ENCODE data around the gene SLAIN2.
A peak's percentile ranks its signal among the peaks of the same experiment; 100 is the strongest.
"Not testable (repeated sequence)": the region's sequence is repeated elsewhere in the genome, so short reads cannot be mapped to it uniquely, and the experiment has no call there.

Gene SLAIN2

DNA sequence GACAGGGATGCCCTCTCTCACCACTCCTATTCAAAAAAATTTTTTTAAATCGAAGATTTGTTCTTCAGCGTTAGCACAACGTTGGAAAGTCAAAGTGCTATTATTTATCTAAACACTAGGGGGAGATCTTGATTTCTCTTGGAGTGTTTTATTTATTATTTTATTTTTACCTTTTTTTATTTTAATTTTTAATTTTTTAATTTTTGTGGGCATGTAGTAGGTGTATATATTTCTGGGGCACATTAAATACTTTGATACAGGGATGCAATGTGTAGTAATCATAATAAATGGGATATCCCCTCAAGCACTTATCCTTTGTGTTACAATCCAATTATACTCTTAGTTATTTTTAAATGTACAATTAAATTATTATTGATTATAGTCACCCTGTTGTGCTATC lies 104.4 kb downstream of the SLAIN2 start:
- peak; percentile 13 for DNase-seq

DNA sequence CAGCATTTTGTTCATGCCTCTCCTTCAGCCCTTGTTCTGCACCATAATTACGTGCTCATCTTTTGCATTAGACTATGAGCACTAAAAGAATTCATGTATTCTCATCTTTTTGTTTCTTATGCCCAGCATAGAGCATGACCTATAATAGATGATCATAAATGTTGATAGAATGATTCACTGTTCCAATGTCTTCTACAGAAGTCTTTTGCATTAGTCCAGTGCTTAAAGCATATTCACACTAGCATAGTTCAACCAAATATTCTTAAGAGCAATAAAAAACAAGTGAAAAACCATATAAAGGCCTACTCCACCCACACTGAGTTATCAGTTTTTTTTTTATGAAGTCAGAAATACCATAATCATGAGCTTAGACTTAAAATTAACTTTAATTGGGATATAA lies 105.3 kb downstream of the SLAIN2 start:
- DNase-seq = no peak

DNA sequence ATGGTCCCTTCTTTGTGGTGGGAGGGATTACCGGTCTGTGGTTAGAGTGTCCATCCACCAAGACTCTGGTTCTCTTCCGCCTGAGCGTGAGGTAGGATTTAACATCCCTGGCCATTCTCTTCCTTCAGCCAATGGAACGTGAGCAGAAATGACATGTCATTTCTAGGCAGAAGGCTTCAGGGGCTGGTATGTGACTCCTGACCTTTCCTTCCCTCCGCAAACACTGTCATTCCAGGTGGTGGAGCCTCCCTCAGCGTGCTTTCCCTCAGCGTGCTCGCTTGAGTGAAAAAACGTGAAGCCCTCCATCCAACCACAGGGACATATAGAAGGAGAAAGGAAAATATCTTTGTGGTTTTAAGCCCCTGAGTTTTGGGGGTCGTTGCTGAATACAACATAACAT lies 107.8 kb downstream of the SLAIN2 start:
- no peak for DNase-seq

DNA sequence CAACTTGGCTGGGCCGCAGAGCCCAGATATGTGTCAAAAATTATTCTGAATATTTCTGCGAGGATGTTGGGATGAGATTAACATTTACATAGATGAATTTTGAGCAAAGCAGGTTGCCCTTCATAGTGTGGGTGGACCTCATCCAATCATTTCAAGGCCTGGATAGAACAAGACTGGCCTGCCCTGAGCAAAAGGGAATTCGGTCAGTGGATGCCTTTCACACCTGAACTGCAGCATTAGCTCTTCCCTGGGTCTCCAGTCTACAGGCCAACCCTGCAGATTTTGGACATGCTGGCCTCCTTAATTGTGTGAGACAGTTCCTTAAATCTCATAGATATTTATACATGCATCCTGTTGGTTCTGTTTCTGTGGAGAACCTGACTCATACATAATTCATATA lies 109.4 kb downstream of the SLAIN2 start:
- DNase-seq = no peak

DNA sequence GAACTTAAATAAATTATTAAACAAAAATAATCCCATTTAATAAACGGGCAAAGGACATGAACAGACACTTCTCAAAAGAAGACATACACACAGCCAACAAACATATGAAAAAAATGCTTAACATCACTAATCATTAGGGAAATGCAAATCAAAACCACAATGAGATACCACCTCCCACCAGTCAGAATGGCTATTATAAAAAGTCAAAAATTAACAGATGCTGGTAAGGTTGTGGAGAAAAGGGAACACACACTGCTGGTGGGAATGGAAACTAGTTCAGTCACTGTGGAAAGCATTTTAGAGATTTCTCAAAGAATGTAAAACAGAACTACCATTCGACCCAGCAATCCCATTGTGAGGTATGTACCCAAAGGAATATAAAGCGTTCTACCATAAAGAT lies 110.3 kb downstream of the SLAIN2 start:
- not testable (repeated sequence) for DNase-seq

DNA sequence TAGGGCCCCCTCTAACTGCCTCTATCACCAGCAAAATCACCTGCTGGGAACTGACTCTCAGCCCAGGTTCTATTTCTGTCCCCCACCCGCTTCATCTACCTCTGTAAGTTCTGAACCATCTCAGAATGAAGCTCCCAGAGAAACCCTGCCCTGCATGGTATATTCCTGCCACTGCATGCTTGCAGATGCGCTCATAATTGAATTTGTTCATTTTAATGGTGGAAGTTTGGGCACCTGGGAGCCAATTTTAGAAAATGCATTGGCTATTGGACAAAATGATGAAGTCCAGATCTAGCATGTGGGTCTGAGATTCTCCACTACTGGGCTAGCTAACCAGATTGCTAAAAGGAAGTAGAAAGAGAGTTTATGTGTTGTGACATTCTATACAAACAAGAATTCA lies 113.3 kb downstream of the SLAIN2 start:
- DNase-seq = no peak

DNA sequence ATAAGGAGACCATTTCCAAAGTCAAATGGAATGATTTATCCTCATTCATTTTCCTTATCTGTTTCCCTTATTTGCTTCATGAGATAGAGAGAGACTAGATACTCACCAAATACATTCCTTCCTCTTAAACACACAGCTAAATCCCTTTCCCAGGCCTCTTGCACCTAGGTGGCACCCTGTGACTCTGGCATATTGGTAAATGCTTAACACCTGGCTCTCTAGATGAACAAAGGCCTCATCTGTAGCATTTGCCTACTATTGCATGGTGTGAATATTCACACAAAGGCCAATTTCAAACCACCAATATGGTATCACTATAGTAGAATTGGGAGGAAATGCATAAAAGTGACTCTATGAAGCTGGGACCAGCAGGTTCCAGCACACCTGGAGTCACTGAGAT lies 119.7 kb downstream of the SLAIN2 start:
- no peak for DNase-seq

DNA sequence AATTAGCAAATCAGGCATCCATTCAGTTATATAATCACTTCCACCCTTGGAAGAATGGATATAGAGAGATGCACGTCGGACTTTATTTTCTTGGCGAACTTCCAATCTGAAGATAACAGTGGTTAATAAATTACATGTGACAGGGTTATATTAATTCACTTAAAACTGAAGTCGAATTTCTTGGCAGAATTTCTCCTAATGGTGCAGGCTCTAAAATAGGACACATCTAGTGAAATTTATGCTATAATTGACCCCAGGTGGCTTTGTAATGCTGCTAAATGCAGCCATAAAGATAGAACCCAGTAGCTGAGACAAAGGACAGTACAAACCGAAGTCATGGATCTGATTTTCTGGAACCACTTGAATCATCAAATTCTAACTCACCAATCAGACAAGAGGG lies 121.0 kb downstream of the SLAIN2 start:
- no peak for DNase-seq

DNA sequence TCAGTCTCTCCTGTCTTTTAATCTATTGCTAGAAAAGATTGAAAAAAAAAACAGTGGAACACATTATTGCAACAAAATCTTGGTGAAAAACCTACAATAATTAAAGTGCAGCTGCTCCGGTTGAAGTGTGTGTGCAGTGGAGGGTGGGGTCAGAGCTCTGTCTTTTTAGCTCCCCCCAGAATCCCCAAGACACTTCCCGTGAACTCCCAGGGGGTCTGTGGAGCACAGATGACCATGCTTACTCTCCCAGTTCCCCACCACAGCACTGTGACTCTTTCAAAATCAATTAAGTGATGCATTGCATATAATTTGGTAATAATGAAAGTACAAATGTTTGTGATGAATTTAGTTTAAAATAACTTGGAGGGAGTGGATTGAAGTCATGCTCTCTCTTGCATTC lies 126.1 kb downstream of the SLAIN2 start:
- no peak for DNase-seq

DNA sequence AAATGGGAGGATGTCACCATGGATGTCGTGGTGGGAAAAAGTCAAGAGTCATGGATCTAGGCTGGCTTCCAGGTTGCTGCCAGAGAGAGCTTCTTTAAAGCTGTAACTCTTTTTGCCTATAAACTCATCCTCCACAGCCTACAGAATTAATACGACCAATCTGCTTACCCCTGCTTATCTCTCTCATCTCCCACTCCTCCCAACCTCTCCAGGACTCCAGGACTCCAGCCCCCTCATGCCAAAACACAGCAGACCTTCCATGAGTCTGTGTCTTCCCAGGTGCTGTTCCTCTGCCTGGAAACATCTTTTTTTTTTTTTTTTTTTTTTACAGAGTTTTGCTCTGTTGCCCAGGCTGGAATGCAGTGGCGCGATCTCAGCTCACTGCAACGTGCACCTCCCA lies 126.6 kb downstream of the SLAIN2 start:
- no peak for DNase-seq

DNA sequence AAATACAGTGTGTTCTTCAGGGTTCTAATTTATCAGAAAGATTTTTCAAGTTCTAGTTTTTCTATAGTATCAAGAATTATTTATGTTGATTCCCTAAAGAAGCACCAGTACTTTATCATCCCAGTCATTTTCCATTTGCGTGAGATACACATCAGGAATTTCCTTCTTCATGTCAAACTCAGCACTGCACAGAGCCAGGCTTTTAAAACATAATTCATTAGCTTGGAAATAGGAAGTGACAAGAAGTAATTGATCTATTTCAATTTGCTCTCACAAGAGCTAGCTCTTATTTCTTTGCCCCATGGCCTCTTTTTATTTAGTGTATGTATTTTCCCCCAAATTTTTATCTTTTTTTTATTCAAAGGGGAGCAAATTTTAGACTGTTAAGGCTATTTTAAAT lies 128.8 kb downstream of the SLAIN2 start:
- no peak for DNase-seq

DNA sequence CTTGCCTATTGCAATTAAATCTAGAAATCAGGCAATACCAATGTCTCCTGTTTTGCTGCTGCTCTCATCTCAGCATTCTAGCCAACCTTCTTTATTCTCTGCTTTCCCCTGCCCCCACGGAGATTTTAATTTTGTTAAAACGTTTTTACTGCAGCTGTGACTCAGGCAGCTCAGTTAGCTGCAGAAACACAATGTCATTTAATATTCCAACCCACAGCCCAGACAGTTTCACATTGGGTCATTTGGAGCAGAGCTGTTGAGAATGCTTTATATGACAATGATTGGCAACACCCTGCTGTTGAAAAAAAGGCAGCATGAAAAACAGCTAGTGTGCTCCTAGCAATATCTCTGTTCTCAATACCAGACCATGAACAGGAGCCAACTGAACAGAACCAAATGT lies 129.2 kb downstream of the SLAIN2 start:
- no peak for DNase-seq

DNA sequence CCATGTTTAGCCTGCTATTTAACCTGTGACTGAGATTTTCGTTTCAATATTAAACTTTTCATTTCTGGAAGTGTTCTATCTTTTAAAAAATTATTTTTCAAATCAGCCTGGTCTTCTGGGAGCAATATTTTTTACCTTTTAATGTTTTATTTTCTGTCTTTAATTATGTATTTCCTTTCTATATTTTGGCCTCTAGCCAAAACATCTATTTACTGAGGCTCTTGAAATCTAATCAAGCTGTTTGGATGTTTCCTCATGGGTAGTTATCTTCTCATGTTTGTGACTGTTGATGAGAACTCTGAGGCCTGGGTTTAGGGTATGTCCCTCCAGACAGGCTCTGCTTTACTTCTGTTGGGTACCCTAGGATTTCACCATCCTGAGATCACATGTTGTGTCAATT lies 131.5 kb downstream of the SLAIN2 start:
- no peak for DNase-seq

DNA sequence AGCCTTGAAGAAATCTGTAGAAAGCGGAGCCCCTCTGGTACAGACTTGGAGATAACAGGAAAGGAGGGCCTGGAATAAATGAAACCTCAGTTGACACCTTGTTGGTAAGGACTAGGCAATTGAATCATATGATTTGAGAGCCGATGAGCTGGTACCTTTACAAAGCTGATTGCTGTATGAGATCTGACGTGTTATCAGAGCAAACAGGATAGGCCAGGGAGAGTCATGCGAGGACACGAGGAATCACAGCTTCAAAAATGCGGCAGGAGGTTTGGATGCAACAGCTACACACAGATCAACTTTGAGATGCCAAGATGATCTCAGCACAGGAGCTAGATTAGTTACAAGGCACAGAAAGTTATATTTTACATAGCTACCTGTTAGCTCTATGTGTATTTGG lies 134.4 kb downstream of the SLAIN2 start:
- no peak for DNase-seq

All from AML-193 (cell line).